ENCODE measurements around the gene ERGIC1. TPM values are rescaled to one million over a fixed set of nuclear protein-coding genes. Genes with fewer than 3 reads are reported as not detected.

ERGIC1 gene
- total and polyA plus RNA-seq, 10 of the 15 experiments (the other 5 are each of a cell fraction or from before 2014, with no cell fraction given) = 8.8 to 104 (median 76.3) TPM

DNA sequence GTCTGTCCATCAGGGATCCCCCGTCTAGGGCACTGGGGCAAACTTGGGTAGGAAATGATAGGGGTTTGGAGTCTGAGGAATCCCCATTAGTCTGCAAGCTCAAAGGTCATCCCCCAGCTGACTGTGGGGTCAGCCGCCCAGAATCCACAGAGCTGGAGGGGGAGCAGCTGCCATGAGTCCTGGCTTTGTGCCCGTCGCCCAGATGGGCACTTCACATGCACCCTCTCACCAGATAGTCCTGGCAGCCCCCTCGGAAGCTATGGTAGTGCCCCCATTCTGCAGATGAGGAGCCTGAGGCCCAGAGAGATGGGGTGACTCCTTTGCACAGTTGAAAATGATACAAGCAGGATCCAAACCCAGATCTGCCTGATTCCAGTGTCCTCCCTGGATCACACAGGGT lies 89.5 kb downstream of the ERGIC1 start (continued):
- TF ChIP-seq, protein P1, sequence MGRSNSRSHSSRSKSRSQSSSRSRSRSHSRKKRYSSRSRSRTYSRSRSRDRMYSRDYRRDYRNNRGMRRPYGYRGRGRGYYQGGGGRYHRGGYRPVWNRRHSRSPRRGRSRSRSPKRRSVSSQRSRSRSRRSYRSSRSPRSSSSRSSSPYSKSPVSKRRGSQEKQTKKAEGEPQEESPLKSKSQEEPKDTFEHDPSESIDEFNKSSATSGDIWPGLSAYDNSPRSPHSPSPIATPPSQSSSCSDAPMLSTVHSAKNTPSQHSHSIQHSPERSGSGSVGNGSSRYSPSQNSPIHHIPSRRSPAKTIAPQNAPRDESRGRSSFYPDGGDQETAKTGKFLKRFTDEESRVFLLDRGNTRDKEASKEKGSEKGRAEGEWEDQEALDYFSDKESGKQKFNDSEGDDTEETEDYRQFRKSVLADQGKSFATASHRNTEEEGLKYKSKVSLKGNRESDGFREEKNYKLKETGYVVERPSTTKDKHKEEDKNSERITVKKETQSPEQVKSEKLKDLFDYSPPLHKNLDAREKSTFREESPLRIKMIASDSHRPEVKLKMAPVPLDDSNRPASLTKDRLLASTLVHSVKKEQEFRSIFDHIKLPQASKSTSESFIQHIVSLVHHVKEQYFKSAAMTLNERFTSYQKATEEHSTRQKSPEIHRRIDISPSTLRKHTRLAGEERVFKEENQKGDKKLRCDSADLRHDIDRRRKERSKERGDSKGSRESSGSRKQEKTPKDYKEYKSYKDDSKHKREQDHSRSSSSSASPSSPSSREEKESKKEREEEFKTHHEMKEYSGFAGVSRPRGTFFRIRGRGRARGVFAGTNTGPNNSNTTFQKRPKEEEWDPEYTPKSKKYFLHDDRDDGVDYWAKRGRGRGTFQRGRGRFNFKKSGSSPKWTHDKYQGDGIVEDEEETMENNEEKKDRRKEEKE (IDR thresholded peaks at IDR 0.05) = no peak
- no peak for TF ChIP-seq PAX8 (IDR thresholded peaks at IDR 0.05)
- TF ChIP-seq FOS (IDR thresholded peaks at IDR 0.05; ENCODE audit: borderline replicate concordance, extremely low read depth, insufficient read length) = no peak

- BruUV-seq (replicated peaks) = no TSS peak
- in situ Hi-C loops (cut with MboI) (loop anchor here (5.0 to 10.0 kb wide), 2 partner anchors 208 to 451 kb away; no protein-coding TSS in a partner anchor), intact Hi-C loops (cut with micrococcal nuclease; ENCODE audit: unreplicated experiment) (no loop called here)
- ATAC-seq (no peak), FAIRE-seq (no peak), DNase-seq (ENCODE audit: low read depth, low spot score) (no peak)
- no peaks in the 10 kb centered on the region for H4K20me1 ChIP-seq (ENCODE audit: control insufficient read depth, insufficient read depth)
- no peak overlapping the region for H3K4me2 ChIP-seq (ENCODE audit: control insufficient read depth, insufficient read depth)
- H3K27ac ChIP-seq (ENCODE audit: control insufficient read depth, insufficient read depth) = no peak overlapping the region
- no peaks in the 10 kb centered on the region for H3K27me3 ChIP-seq (replicated peaks in 1 of 2; ENCODE audit: control insufficient read depth in 2 of 2, insufficient read depth in 2 of 2, low read length in 1 of 2)
- H3K4me3 ChIP-seq = no peak overlapping the region
- POLR2A ChIA-PET = no interaction called here
- H3K36me3 ChIP-seq (ENCODE audit: control insufficient read depth in 2 of 2, insufficient read depth in 2 of 2, low read length in 1 of 2) = peaks cover 2 to 5% of the 10 kb centered on the region in 2 experiments
- SMC1A ChIA-PET (ENCODE audit: uncharacterized antibody, unreplicated experiment) = no interaction called here
- no peaks in the 10 kb centered on the region for H3K9me3 ChIP-seq (replicated peaks; ENCODE audit: control insufficient read depth, insufficient read depth, low read length)
- H2AFZ ChIP-seq (ENCODE audit: control insufficient read depth, low read depth, low read length) = no peak overlapping the region
- H3K9ac ChIP-seq (ENCODE audit: control insufficient read depth, insufficient read depth, low read length) = no peak overlapping the region
- CTCF ChIA-PET = interaction anchor here (1.1 to 17.2 kb wide), 2 partner anchors 8 to 216 kb away, joined by 3 to 324 read pairs; no protein-coding TSS in a partner anchor
- H3K4me1 ChIP-seq (ENCODE audit: control insufficient read depth, insufficient read depth, low read length) = no peaks in the 10 kb centered on the region
- WGBS (ENCODE audit: insufficient coverage, insufficient replicate concordance, low lambda C conversion rate, missing lambda C conversion rate) = 88% methylated on average over 9 of the region's 9 CpGs
- RAD21 ChIA-PET (ENCODE audit: unreplicated experiment) = no interaction called here
- H3K79me2 ChIP-seq (ENCODE audit: control insufficient read depth, insufficient read depth, low read length) = no peaks in the 10 kb centered on the region
- TF ChIP-seq SUPT20H (IDR thresholded peaks at IDR 0.05; ENCODE audit: borderline replicate concordance, control insufficient read depth, low read depth, low read length) (no peak), CUX1 (IDR thresholded peaks at IDR 0.05; ENCODE audit: insufficient replicate concordance, low read depth, low read length) (no peak), E2F4 (IDR thresholded peaks at IDR 0.05; ENCODE audit: low read depth, low read length) (no peak), GABPA (IDR thresholded peaks at IDR 0.05; ENCODE audit: low read depth) (no peak), ZNF217 (IDR thresholded peaks at IDR 0.05) (no peak), MTA3 (IDR thresholded peaks at IDR 0.05; ENCODE audit: borderline replicate concordance, low read length) (no peak)
Observed at GRCh38 chr5:172925336-172925948, 91.4 kb downstream of the ERGIC1 start.
